Ishikawa (cell line): ENCODE data around the gene IFNA21.

Source experiments
- EP300 ChIP-seq: IDR thresholded peaks from 2 replicates; pipeline ENCODE4 v1.6.1; 2012; ENCODE audit warnings: borderline replicate concordance
- MAX ChIP-seq: IDR thresholded peaks from 2 replicates; pipeline ENCODE4 v1.6.1; 2012
- TEAD4 ChIP-seq: IDR thresholded peaks from 2 replicates; pipeline ENCODE4 v1.6.1; 2012

- TF ChIP-seq EP300 (no peak), TEAD4 (no peak), MAX (no peak)
Observed at GRCh38 chr9:21205204-21205603, 38.7 kb upstream of the IFNA21 start.
